Breast epithelium (tissue), 4 donors: ENCODE measurements around the gene PLEKHA5. TPM values are rescaled to one million over a fixed set of nuclear protein-coding genes. Genes with fewer than 3 reads are reported as not detected.
"Not testable (repeated sequence)": the region's sequence is repeated elsewhere in the genome, so short reads cannot be mapped to it uniquely, and the experiment has no call there.

Experiments used
- DNase-seq, 2 donors: peaks; one replicate each; pipeline ENCODE4 v3.0.0-alpha.2; 2019; ENCODE audit warnings: low spot score in 2 of 2
- H3K27ac ChIP-seq, 2 donors: fragments of 200-600 bp; sonication (generic) in 1 of 2; one replicate each; pipeline ENCODE4 v1.5.1; 2016 to 2019; ENCODE audit warnings: mild to moderate bottlenecking in 1 of 2
- H3K27me3 ChIP-seq, 2 donors: fragments of 200-600 bp; sonication (generic) in 1 of 2; one replicate each; pipeline versions ENCODE4 v1.5.1 to v1.6.0; 2017 to 2019; ENCODE audit warnings: control low read depth in 1 of 2, mild to moderate bottlenecking in 1 of 2
- H3K36me3 ChIP-seq: fragments of 200-600 bp; one replicate; pipeline ENCODE4 v1.5.1; 2019
- H3K4me1 ChIP-seq, 2 donors: fragments of 200-600 bp; sonication (generic); one replicate each; pipeline ENCODE4 v1.5.1; 2016 to 2019; ENCODE audit warnings: control low read depth in 1 of 2
- H3K4me3 ChIP-seq, 3 donors: fragments of 200-600 bp; sonication (generic); 1 replicate in 2 of 3; 2 replicates in 1 of 3; pipeline ENCODE4 v1.5.1; 2016 to 2019; ENCODE audit warnings: mild to moderate bottlenecking in 3 of 3, moderate library complexity in 2 of 3
- H3K9me3 ChIP-seq, 2 donors: fragments of 200-600 bp; sonication (generic) in 1 of 2; one replicate each; pipeline ENCODE4 v1.5.1; 2016 to 2019; ENCODE audit warnings: control low read depth in 1 of 2
- POLR2A ChIP-seq: fragments of 450-650 bp; IDR thresholded peaks from one replicate; pipeline ENCODE4 v1.6.1; 2016; ENCODE audit warnings: antibody characterized with exemption, mild to moderate bottlenecking, moderate library complexity
- POLR2AphosphoS5 ChIP-seq, 3 donors: sonication (generic); formaldehyde crosslinking; IDR thresholded peaks; one replicate each; pipeline ENCODE4 v1.6.1; 2017; ENCODE audit warnings: antibody characterized with exemption in 3 of 3
- intact Hi-C: fragments of 100-400 bp; cut with DNase I; formaldehyde crosslinking; loops from one replicate; pipeline ENCODE4 v1.15.1; 2023; ENCODE audit warnings: low total_unique reads
- total RNA-seq, 3 donors: library from RNA; depleted of rRNA; stranded (reverse); fragments of >200 nt; gene quantifications; one replicate each; pipeline ENCODE4 v1.1.0, GENCODE V29; 2016
- TF ChIP-seq, protein P1 (sequence below), 3 donors: fragments of 450-650 bp; IDR thresholded peaks; one replicate each; pipeline ENCODE4 v1.5.1; 2016 to 2017; ENCODE audit warnings: antibody characterized with exemption in 3 of 3, mild to moderate bottlenecking in 3 of 3, moderate library complexity in 3 of 3

PLEKHA5 gene
- total RNA-seq, 3 donors from 2014 or later = 21.1 to 55.5 (median 49.8) TPM

- H3K27ac ChIP-seq = no peak overlapping the region
- H3K4me1 ChIP-seq = no peaks in the 10 kb centered on the region
- no peak for DNase-seq
- no peaks in the 10 kb centered on the region for H3K27me3 ChIP-seq
- intact Hi-C loops = no loop called here
- no peak overlapping the region for H3K4me3 ChIP-seq
- TF ChIP-seq, protein P1, sequence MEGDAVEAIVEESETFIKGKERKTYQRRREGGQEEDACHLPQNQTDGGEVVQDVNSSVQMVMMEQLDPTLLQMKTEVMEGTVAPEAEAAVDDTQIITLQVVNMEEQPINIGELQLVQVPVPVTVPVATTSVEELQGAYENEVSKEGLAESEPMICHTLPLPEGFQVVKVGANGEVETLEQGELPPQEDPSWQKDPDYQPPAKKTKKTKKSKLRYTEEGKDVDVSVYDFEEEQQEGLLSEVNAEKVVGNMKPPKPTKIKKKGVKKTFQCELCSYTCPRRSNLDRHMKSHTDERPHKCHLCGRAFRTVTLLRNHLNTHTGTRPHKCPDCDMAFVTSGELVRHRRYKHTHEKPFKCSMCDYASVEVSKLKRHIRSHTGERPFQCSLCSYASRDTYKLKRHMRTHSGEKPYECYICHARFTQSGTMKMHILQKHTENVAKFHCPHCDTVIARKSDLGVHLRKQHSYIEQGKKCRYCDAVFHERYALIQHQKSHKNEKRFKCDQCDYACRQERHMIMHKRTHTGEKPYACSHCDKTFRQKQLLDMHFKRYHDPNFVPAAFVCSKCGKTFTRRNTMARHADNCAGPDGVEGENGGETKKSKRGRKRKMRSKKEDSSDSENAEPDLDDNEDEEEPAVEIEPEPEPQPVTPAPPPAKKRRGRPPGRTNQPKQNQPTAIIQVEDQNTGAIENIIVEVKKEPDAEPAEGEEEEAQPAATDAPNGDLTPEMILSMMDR (IDR thresholded peaks at IDR 0.05) = no peak
- TF ChIP-seq POLR2AphosphoS5 (IDR thresholded peaks at IDR 0.05) = no peak
- no peak for TF ChIP-seq POLR2A
- no peaks in the 10 kb centered on the region for H3K9me3 ChIP-seq
- H3K36me3 ChIP-seq = no peaks in the 10 kb centered on the region
These were observed 44.4 kb upstream of the PLEKHA5 start for GRCh38 chr12:19085090-19085489.

DNA sequence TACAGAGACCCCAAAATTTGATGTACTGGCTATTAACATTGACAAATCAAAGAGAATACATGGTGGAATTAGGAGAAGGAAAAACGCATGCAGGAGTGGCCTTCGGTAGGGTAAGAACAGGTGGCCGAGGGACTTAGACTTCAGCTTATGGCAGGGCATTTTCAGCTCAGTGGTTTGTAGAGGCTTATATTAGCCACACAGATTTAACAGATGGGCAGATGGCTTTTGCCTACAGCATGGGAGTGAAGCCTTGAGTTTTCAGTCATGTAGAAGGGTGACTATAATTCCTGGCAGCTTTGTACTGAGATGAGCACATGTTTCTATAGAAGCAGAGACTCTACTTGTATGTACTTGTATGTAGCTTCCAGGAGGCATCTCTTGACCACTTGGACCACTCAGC lies 40.9 kb upstream of the PLEKHA5 start:
- DNase-seq = no peak
- Histone ChIP-seq H3K27me3 (no peaks in the 10 kb centered on the region), H3K4me3 (no peak overlapping the region), H3K4me1 (no peaks in the 10 kb centered on the region), H3K27ac (no peak overlapping the region), H3K36me3 (no peaks in the 10 kb centered on the region), H3K9me3 (no peaks in the 10 kb centered on the region)
- intact Hi-C loops = no loop called here
- TF ChIP-seq POLR2A = no peak
- TF ChIP-seq, protein P1 (IDR thresholded peaks at IDR 0.05) = no peak
- TF ChIP-seq POLR2AphosphoS5 (IDR thresholded peaks at IDR 0.05) = no peak

- H3K9me3 ChIP-seq, H3K36me3 ChIP-seq, H3K4me1 ChIP-seq, intact Hi-C loops, DNase-seq, H3K27ac ChIP-seq, H3K4me3 ChIP-seq, H3K27me3 ChIP-seq: not testable (repeated sequence)
These were observed 37.1 kb upstream of the PLEKHA5 start for GRCh38 chr12:19092482-19092881.

DNA sequence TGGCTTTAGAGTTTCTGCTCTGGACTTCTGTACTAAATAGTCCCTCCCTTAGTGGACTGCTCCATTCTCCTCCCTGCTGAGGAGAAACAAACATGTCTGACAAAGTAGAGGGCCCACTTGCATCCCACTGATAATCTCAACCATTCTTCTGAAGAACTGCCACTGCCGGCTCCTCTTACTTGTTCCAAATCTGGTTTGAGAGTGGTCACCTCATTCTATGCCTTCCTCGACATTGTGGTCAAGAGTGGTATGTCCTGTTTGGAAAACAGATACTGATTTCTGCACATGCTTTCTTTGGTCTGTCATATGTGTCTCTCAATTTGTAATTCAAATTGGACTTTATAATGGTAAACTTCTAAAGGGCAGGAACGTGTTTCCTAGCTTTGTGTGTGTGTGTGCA lies 36.3 kb upstream of the PLEKHA5 start:
- Histone ChIP-seq H3K27me3 (no peaks in the 10 kb centered on the region), H3K36me3 (no peaks in the 10 kb centered on the region), H3K4me1 (no peaks in the 10 kb centered on the region), H3K4me3 (no peak overlapping the region), H3K27ac (no peak overlapping the region), H3K9me3 (no peaks in the 10 kb centered on the region)
- no peak for TF ChIP-seq POLR2AphosphoS5 (IDR thresholded peaks at IDR 0.05)
- TF ChIP-seq, protein P1 (IDR thresholded peaks at IDR 0.05) = no peak
- no peak for TF ChIP-seq POLR2A
- intact Hi-C loops = no loop called here
- no peak for DNase-seq

DNA sequence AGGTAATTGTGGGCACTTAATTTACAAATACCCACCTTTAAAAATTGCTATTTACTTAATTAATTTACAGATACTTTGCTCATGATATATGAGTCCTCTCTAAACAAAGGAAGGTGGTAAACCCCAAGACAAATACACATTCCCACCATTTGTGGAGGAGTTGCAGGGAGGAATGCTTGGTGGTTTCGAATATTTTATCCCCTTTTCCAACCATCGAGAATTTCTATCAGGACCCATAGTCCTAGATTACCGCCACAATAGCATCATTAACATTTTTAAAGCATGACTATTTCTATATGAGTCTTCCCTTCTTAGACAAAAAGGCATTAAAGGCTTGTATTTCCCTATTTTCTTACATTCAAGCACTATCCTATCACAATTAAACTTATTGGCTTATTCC lies 34.2 kb upstream of the PLEKHA5 start:
- H3K4me3 ChIP-seq = no peak overlapping the region
- no peaks in the 10 kb centered on the region for H3K9me3 ChIP-seq
- H3K4me1 ChIP-seq = no peaks in the 10 kb centered on the region
- TF ChIP-seq POLR2AphosphoS5 (IDR thresholded peaks at IDR 0.05) = no peak
- TF ChIP-seq, protein P1 (IDR thresholded peaks at IDR 0.05) = no peak
- no peak for TF ChIP-seq POLR2A
- no peak overlapping the region for H3K27ac ChIP-seq
- H3K27me3 ChIP-seq = no peaks in the 10 kb centered on the region
- intact Hi-C loops = no loop called here
- H3K36me3 ChIP-seq = no peaks in the 10 kb centered on the region
- DNase-seq = no peak

GRCh38 chr12:19095756-19096480 lies 33.6 kb upstream of the PLEKHA5 start:
- Histone ChIP-seq H3K9me3 (no peaks in the 10 kb centered on the region), H3K4me3 (no peak overlapping the region), H3K4me1 (no peaks in the 10 kb centered on the region), H3K27me3 (no peaks in the 10 kb centered on the region), H3K27ac (no peak overlapping the region), H3K36me3 (no peaks in the 10 kb centered on the region)
- intact Hi-C loops = no loop called here
- DNase-seq = no peak
- TF ChIP-seq, protein P1 (IDR thresholded peaks at IDR 0.05) = no peak
- TF ChIP-seq POLR2AphosphoS5 (IDR thresholded peaks at IDR 0.05) (no peak), POLR2A (no peak)
